Breast epithelium (tissue), 3 donors: ENCODE results near the gene PRR27. TPM values are rescaled to one million over a fixed set of nuclear protein-coding genes. Genes with fewer than 3 reads are reported as not detected.

ENCODE experiments used
- total RNA-seq, 3 donors: library from RNA; depleted of rRNA; stranded (reverse); fragments of >200 nt; gene quantifications; one replicate each; pipeline ENCODE4 v1.1.0, GENCODE V29; 2016

Gene PRR27
- total RNA-seq, 3 donors from 2014 or later = not detected

Other genes with a start within 250 kb of the PRR27 start
- gene CSN1S1, start 223.2 kb upstream of the PRR27 start, total RNA-seq = 1 to 10 TPM; 1.0 to 6.7 (median 2.9) TPM
- gene CSN2, start 188.5 kb upstream of the PRR27 start, total RNA-seq = not detected
- not detected for gene STATH, start 158.3 kb upstream of the PRR27 start, total RNA-seq
- not detected for gene HTN3, start 125.8 kb upstream of the PRR27 start, total RNA-seq
- not detected for gene HTN1, start 103.8 kb upstream of the PRR27 start, total RNA-seq
- 1 to 10 TPM in 1 of 3 donors, not detected in 2; 1.2 TPM for gene ODAM, start 41.5 kb downstream of the PRR27 start, total RNA-seq
- gene FDCSP, start 71.9 kb downstream of the PRR27 start, total RNA-seq = 10 to 100 TPM in 2 of 3 donors, not detected in 1; 13.4 to 78.2 TPM
- 1 to 10 TPM in 1 of 3 donors, under 1 TPM in 1, not detected in 1; 0.66 to 4.1 TPM for gene CSN3, start 88.4 kb downstream of the PRR27 start, total RNA-seq
- gene CABS1, start 180.7 kb downstream of the PRR27 start, total RNA-seq = not detected
- not detected for gene SMR3A, start 206.5 kb downstream of the PRR27 start, total RNA-seq
- gene SMR3B, start 228.9 kb downstream of the PRR27 start, total RNA-seq = not detected
- 1 to 10 TPM in 1 of 3 donors, not detected in 2; 1.0 TPM for gene OPRPN, start 243.7 kb downstream of the PRR27 start, total RNA-seq